Parathyroid adenoma (tissue), 2 donors: ENCODE data around the gene RALGAPA2.

Experiments
- H2AFZ ChIP-seq: fragments of 300-600 bp; sonication (generic); one replicate; pipeline ENCODE4 v1.7.0; 2017; ENCODE audit warnings: antibody characterized with exemption, mild to moderate bottlenecking
- H3K27ac ChIP-seq: fragments of 300-600 bp; sonication (generic); one replicate; pipeline ENCODE4 v1.7.0; 2017
- H3K27me3 ChIP-seq: fragments of 300-600 bp; sonication (generic); one replicate; pipeline ENCODE4 v1.7.0; 2017; ENCODE audit warnings: low read length; ENCODE audit not compliant: control insufficient read depth, insufficient read depth
- H3K36me3 ChIP-seq: fragments of 300-600 bp; sonication (generic); one replicate; pipeline ENCODE4 v1.7.0; 2017; ENCODE audit warnings: low read length; ENCODE audit not compliant: control insufficient read depth, insufficient read depth
- H3K4me1 ChIP-seq: fragments of 300-600 bp; sonication (generic); one replicate; pipeline ENCODE4 v1.7.0; 2017; ENCODE audit warnings: control low read depth
- H3K4me2 ChIP-seq: fragments of 300-600 bp; sonication (generic); one replicate; pipeline ENCODE4 v1.7.0; 2017; ENCODE audit warnings: low read length
- H3K4me3 ChIP-seq: fragments of 300-600 bp; sonication (generic); one replicate; pipeline ENCODE4 v1.7.0; 2017; ENCODE audit warnings: low read depth, low read length
- H3K79me2 ChIP-seq: fragments of 300-600 bp; sonication (generic); one replicate; pipeline ENCODE4 v1.7.0; 2017; ENCODE audit warnings: control low read depth
- H3K9ac ChIP-seq: fragments of 300-600 bp; sonication (generic); one replicate; pipeline ENCODE4 v1.7.0; 2017; ENCODE audit warnings: mild to moderate bottlenecking
- H3K9me3 ChIP-seq: fragments of 300-600 bp; sonication (generic); one replicate; pipeline ENCODE4 v1.7.0; 2017; ENCODE audit warnings: low read length; ENCODE audit not compliant: control insufficient read depth
- TF ChIP-seq, protein P1 (sequence below): fragments of 300-600 bp; sonication (generic); IDR thresholded peaks from one replicate; pipeline ENCODE4 v1.7.0; 2017; ENCODE audit warnings: antibody characterized with exemption, mild to moderate bottlenecking
- donor health status: primary hyperparathyroidism.

Gene RALGAPA2

DNA sequence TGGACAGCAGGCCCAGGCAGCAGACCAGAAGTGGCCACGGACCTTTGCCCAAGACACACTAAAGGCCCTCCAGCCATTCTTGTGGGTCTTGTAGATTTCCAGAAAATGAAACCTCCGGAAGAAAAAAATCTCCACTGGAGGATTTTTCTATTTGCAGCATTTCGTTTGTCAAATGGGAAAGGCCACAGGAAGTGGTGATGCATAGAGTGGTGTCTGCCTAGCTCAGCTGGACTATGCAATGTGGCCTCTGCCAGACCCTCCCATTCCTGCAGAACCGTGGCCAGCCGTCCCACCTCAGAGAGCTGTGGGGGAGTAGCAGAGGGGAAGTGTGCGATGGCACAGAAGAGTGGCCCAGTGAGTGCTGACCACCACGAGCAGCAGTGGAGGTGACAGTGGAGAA, 368.5 kb downstream of the RALGAPA2 start:
- Histone ChIP-seq H3K4me3 (no peak overlapping the region), H3K36me3 (no peaks in the 10 kb centered on the region), H3K4me2 (no peak overlapping the region), H2AFZ (no peak overlapping the region), H3K9ac (no peak overlapping the region), H3K27me3 (no peaks in the 10 kb centered on the region), H3K79me2 (no peaks in the 10 kb centered on the region), H3K9me3 (no peaks in the 10 kb centered on the region), H3K27ac (no peak overlapping the region), H3K4me1 (no peaks in the 10 kb centered on the region)
- TF ChIP-seq, protein P1, sequence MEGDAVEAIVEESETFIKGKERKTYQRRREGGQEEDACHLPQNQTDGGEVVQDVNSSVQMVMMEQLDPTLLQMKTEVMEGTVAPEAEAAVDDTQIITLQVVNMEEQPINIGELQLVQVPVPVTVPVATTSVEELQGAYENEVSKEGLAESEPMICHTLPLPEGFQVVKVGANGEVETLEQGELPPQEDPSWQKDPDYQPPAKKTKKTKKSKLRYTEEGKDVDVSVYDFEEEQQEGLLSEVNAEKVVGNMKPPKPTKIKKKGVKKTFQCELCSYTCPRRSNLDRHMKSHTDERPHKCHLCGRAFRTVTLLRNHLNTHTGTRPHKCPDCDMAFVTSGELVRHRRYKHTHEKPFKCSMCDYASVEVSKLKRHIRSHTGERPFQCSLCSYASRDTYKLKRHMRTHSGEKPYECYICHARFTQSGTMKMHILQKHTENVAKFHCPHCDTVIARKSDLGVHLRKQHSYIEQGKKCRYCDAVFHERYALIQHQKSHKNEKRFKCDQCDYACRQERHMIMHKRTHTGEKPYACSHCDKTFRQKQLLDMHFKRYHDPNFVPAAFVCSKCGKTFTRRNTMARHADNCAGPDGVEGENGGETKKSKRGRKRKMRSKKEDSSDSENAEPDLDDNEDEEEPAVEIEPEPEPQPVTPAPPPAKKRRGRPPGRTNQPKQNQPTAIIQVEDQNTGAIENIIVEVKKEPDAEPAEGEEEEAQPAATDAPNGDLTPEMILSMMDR, result no peak
